CD4-positive, CD25-positive, alpha-beta regulatory T cell (primary cell): ENCODE results near the gene MET. TPM values are rescaled to one million over a fixed set of nuclear protein-coding genes. Genes with fewer than 3 reads are reported as not detected.

Experiments
- ATAC-seq, 2 donors: fragments of 150-1000 bp; cut with Tn5 transposase; one replicate each; pipeline ENCODE4 v1.10.0; 2021; ENCODE audit warnings: low read depth in 2 of 2, moderate number of reproducible peaks in 2 of 2, moderate library complexity in 1 of 2
- DNase-seq, 3 donors: peaks; one replicate each; pipeline versions ENCODE4 v3.0.0 to v3.0.0-alpha.2; 2012 to 2022; ENCODE audit warnings: mixed read lengths in 1 of 3
- H3K27ac ChIP-seq: one replicate; pipeline ENCODE4 v1.7.0; 2013; ENCODE audit warnings: mild to moderate bottlenecking, low read length; ENCODE audit not compliant: insufficient read depth, poor library complexity, severe bottlenecking
- H3K27me3 ChIP-seq: one replicate; pipeline ENCODE4 v1.7.0; 2013; ENCODE audit warnings: low read length; ENCODE audit not compliant: control insufficient read depth, insufficient read depth
- H3K36me3 ChIP-seq: one replicate; pipeline ENCODE4 v1.7.0; 2013; ENCODE audit warnings: mild to moderate bottlenecking, low read length, moderate library complexity; ENCODE audit not compliant: control insufficient read depth, insufficient read depth
- H3K4me1 ChIP-seq: 2 replicates; pipeline ENCODE4 v1.7.0; 2013; ENCODE audit warnings: mild to moderate bottlenecking, low read length; ENCODE audit not compliant: insufficient read depth, control insufficient read depth, poor library complexity, severe bottlenecking
- H3K4me3 ChIP-seq: one replicate; pipeline ENCODE4 v1.7.0; 2013; ENCODE audit warnings: low read depth, mild to moderate bottlenecking, low read length, moderate library complexity
- H3K9me3 ChIP-seq, 2 experiments: 1 replicate in 1 of 2; 2 replicates in 1 of 2; pipeline ENCODE4 v1.7.0; 2013; ENCODE audit warnings: low read length in 2 of 2, mild to moderate bottlenecking in 1 of 2, moderate library complexity in 1 of 2; ENCODE audit not compliant: control insufficient read depth in 2 of 2
- H3K27ac Mint-ChIP-seq, 3 donors: one replicate each; pipeline ENCODE4 v1.8.0; 2020 to 2022; ENCODE audit warnings: mild to moderate bottlenecking in 3 of 3, mixed read lengths in 3 of 3, moderate library complexity in 2 of 3
- H3K27me3 Mint-ChIP-seq: one replicate; pipeline ENCODE4 v1.8.0; 2022; ENCODE audit warnings: mild to moderate bottlenecking, mixed read lengths
- H3K36me3 Mint-ChIP-seq: one replicate; pipeline ENCODE4 v1.8.0; 2020; ENCODE audit warnings: mixed read lengths
- H3K4me1 Mint-ChIP-seq, 4 donors: one replicate each; pipeline ENCODE4 v1.8.0; 2020 to 2022; ENCODE audit warnings: mixed read lengths in 4 of 4, mild to moderate bottlenecking in 1 of 4
- H3K4me3 Mint-ChIP-seq, 4 donors: one replicate each; pipeline ENCODE4 v1.8.0; 2020 to 2022; ENCODE audit warnings: mild to moderate bottlenecking in 4 of 4, mixed read lengths in 4 of 4, moderate library complexity in 3 of 4
- H3K9me3 Mint-ChIP-seq, 7 donors: one replicate each; pipeline ENCODE4 v1.8.0; 2020 to 2022; ENCODE audit warnings: mixed read lengths in 7 of 7, mild to moderate bottlenecking in 3 of 7, moderate library complexity in 2 of 7
- polyA plus RNA-seq, 4 donors: library from polyadenylated mRNA; unstranded; fragments of 300-500 nt; fragmentation: Illumina TruSeq; gene quantifications; one replicate each; pipeline ENCODE4 v1.2.3, GENCODE V29; 2021
- total RNA-seq: library from RNA; stranded (reverse); gene quantifications from one replicate; pipeline ENCODE4 v1.2.3, GENCODE V29; 2022

The MET gene
- total and polyA plus RNA-seq, 5 donors from 2014 or later, result not detected

DNA sequence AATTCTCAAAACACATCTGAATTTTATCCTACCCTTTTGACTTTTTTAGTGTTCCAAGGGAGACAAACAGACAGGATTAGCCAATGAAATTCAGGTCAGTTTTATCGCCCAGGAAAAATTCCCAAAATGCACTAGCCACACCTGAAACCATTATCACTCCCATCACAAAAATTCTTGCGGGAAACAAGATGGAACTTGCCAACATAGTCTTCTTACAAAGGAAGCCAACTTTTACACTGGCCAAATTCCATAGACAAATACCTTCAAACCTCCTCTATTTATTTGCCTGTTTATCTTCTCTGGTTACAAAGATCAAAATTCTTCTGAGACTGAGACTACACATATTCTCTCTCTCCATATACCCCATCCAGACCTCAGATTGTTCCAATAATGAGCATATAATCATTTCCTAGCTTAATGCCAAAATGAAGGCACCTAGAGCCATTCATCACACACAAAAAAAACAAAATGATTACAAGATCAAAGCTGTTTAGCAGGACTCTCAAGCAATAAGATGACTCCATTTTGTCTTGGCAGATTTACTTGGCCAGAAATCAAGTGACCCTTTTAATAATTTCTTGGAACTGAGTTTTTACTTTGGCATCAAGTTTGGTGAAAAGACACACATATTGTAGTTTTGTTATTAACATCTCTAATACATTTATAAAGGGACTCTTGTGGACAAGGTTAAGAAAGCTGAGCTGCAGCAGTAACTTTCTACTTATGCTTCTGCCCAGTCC, 30.2 kb downstream of the MET start:
- Histone ChIP-seq H3K36me3 (no peaks in the 10 kb centered on the region), H3K4me3 (no peak overlapping the region), H3K4me1 (no peaks in the 10 kb centered on the region), H3K27ac (no peak overlapping the region), H3K27me3 (no peaks in the 10 kb centered on the region), H3K9me3 (no peaks in the 10 kb centered on the region)
- Mint-ChIP-seq H3K9me3 (peaks cover 0 to 2% (median 0%) of the 10 kb centered on the region in 7 donors), H3K36me3 (no peaks in the 10 kb centered on the region), H3K27ac (no peak overlapping the region), H3K4me1 (no peaks in the 10 kb centered on the region), H3K27me3 (peaks cover 9% of the 10 kb centered on the region), H3K4me3 (no peak overlapping the region)
- no peak for ATAC-seq
- DNase-seq, result no peak

DNA sequence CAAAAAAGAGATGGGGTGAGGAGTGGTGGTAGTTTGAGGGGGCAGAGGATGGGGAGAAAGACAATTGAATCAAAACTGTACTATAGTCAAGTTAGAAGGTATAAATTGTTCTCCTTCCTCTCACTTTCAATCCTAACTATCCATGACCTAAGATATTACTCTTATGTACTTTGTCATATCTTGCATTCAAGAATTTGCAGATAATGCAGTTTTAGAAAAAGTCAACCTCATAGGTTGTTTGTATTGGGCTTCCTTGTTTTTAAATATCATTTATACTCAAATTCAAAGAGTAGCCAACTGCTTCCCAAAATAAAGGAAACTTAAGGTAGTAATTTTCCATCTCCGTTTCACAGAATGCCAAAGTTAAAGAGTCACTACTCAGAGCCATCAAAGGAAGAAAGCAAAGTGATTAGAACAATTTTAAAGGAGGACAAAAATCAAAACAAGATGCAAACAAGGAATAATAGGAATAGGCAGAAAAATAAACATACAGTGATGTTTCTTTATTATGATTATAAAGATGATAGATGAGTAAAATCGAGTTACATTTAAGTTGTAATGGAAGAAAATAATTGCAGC, 32.7 kb downstream of the MET start:
- no peak overlapping the region for H3K27ac Mint-ChIP-seq
- Histone ChIP-seq H3K27me3 (peaks cover under 1% of the 10 kb centered on the region), H3K9me3 (no peaks in the 10 kb centered on the region), H3K4me1 (no peaks in the 10 kb centered on the region), H3K27ac (no peak overlapping the region), H3K36me3 (no peaks in the 10 kb centered on the region), H3K4me3 (no peak overlapping the region)
- no peaks in the 10 kb centered on the region for H3K4me1 Mint-ChIP-seq
- H3K27me3 Mint-ChIP-seq, result peaks cover 16% of the 10 kb centered on the region
- no peak for ATAC-seq
- H3K36me3 Mint-ChIP-seq, result no peaks in the 10 kb centered on the region
- H3K4me3 Mint-ChIP-seq, result no peak overlapping the region
- peaks cover 0 to 2% (median 0%) of the 10 kb centered on the region in 7 donors for H3K9me3 Mint-ChIP-seq
- no peak for DNase-seq

DNA sequence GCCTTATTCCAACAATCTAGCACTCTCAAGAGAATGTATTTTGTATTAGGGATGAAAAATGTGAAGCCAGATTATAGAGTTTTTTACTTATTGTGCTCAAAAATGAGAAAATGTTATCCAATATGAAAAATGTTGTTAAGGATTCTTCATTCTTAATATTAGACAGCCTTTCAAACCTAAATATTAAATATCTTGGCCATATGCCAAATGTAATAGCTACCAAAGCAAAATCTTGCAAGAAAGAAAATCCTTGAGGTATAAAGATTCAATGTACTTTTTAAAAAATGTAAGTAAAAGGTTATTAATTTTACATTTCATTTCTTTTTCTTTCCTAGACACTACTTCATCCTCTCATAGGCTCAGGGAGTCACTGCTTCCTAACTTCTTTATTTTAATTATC, 33.4 kb downstream of the MET start:
- H3K27ac Mint-ChIP-seq, result no peak overlapping the region
- ATAC-seq (no peak), DNase-seq (no peak)
- H3K9me3 Mint-ChIP-seq, result peaks cover 0 to 2% (median 0%) of the 10 kb centered on the region in 7 donors
- H3K9me3 ChIP-seq, result no peaks in the 10 kb centered on the region
- no peaks in the 10 kb centered on the region for H3K4me1 Mint-ChIP-seq
- H3K27me3 ChIP-seq, result peaks cover 3% of the 10 kb centered on the region
- H3K27ac ChIP-seq, result no peak overlapping the region
- peaks cover 19% of the 10 kb centered on the region for H3K27me3 Mint-ChIP-seq
- no peaks in the 10 kb centered on the region for H3K36me3 Mint-ChIP-seq
- H3K4me3 ChIP-seq, result no peak overlapping the region
- no peak overlapping the region for H3K4me3 Mint-ChIP-seq
- H3K36me3 ChIP-seq, result no peaks in the 10 kb centered on the region
- H3K4me1 ChIP-seq, result no peaks in the 10 kb centered on the region

DNA sequence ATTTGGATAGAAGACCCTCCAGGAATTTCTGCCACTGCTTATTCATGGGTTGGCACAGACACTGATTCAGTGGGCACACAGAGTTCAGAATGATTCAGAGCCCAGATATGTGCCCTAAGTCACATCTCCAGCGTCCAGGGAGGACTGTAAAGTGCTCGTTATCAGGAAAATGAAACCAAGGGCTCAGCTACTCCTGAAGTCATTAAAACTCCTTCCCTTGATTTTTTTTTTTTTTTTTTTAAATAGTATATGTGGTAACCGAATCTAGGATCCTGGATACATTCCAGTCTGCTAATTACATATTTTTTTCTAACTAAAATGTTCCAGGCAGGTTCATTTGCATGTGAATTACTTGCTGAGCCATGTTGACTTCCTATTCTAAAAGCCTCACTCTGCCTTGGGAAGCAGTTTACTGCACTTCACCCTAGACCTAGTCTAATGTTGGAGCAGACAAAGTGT, 34.7 kb downstream of the MET start:
- no peaks in the 10 kb centered on the region for H3K9me3 ChIP-seq
- Mint-ChIP-seq H3K4me1 (no peaks in the 10 kb centered on the region), H3K4me3 (no peak overlapping the region), H3K36me3 (no peaks in the 10 kb centered on the region), H3K9me3 (peaks cover 0 to 2% (median 0%) of the 10 kb centered on the region in 7 donors), H3K27me3 (peaks cover 19% of the 10 kb centered on the region), H3K27ac (no peak overlapping the region)
- ATAC-seq (no peak), DNase-seq (no peak)
- peaks cover 3% of the 10 kb centered on the region for H3K27me3 ChIP-seq
- no peak overlapping the region for H3K27ac ChIP-seq
- H3K36me3 ChIP-seq, result no peaks in the 10 kb centered on the region
- H3K4me3 ChIP-seq, result no peak overlapping the region
- H3K4me1 ChIP-seq, result no peaks in the 10 kb centered on the region

DNA sequence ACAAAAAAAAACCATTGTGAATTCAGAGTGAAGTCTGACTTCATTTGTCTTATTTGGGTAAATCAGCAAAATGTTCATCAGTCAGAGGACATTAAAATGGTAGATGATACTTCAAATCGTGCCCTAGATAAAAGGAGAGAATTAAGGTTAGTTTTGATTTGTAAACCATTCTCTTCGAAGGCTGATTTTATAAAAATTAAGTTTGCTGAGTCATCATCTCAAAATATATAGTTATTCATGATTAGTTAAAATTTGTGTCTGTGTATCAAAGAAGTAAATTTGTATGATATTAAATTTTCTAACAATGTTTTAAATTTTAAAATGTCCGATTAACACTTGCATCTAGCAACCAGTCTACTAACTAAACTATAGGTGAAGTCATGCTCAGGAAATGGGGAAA, 35.3 kb downstream of the MET start:
- Histone ChIP-seq H3K36me3 (no peaks in the 10 kb centered on the region), H3K4me3 (no peak overlapping the region), H3K27ac (no peak overlapping the region), H3K27me3 (peaks cover 3% of the 10 kb centered on the region), H3K9me3 (no peaks in the 10 kb centered on the region), H3K4me1 (no peaks in the 10 kb centered on the region)
- no peak overlapping the region for H3K4me3 Mint-ChIP-seq
- H3K36me3 Mint-ChIP-seq, result no peaks in the 10 kb centered on the region
- peaks cover 19% of the 10 kb centered on the region for H3K27me3 Mint-ChIP-seq
- H3K27ac Mint-ChIP-seq, result no peak overlapping the region
- peaks cover 0 to 2% (median 0%) of the 10 kb centered on the region in 7 donors for H3K9me3 Mint-ChIP-seq
- DNase-seq, result no peak
- no peaks in the 10 kb centered on the region for H3K4me1 Mint-ChIP-seq
- ATAC-seq, result no peak

DNA sequence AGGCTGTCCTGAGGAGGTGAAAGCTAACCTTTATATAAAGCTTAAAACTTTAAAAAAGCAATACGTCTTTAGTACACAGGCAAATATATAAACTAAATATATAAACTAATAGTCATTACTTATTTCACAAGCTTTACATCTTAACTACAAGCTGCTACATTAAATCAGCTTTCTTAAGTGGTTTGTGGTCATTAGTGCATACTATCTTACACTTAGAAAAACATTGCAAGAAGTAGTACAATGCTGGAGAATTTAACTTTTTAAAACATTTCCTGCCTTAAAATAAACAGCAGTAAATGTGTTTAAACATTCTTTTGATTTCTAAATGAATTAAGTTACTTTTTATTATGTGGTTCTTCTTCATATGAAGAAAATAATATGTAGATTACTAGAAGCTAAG, 36.3 kb downstream of the MET start:
- ATAC-seq (no peak), DNase-seq (no peak)
- no peaks in the 10 kb centered on the region for H3K36me3 Mint-ChIP-seq
- H3K4me3 ChIP-seq, result no peak overlapping the region
- no peak overlapping the region for H3K27ac ChIP-seq
- H3K27me3 ChIP-seq, result peaks cover 3% of the 10 kb centered on the region
- no peak overlapping the region for H3K27ac Mint-ChIP-seq
- no peak overlapping the region for H3K4me3 Mint-ChIP-seq
- no peaks in the 10 kb centered on the region for H3K9me3 ChIP-seq
- no peaks in the 10 kb centered on the region for H3K4me1 ChIP-seq
- H3K27me3 Mint-ChIP-seq, result peaks cover 19% of the 10 kb centered on the region
- no peaks in the 10 kb centered on the region for H3K4me1 Mint-ChIP-seq
- H3K9me3 Mint-ChIP-seq, result peaks cover 0 to 2% (median 0%) of the 10 kb centered on the region in 7 donors
- H3K36me3 ChIP-seq, result no peaks in the 10 kb centered on the region

DNA sequence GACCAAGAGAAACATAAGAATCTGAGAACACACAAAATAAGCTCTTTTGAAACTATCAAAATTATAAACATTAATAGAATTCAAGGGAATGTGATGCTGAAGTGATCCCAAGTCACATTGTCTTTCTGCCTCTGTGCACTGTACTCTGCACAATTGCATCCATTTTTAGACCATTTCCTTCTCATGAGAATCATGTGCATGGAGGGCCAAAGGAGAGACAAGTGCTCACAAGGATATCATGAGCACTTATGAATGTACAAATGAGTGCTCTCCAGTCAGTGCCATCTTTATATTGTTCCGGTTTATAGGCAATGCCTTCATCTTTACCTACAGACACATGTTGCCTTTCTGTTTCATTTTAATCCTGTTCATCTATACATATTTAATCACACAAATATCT, 36.9 kb downstream of the MET start:
- H3K27ac Mint-ChIP-seq, result no peak overlapping the region
- peaks cover 19% of the 10 kb centered on the region for H3K27me3 Mint-ChIP-seq
- no peaks in the 10 kb centered on the region for H3K4me1 Mint-ChIP-seq
- peaks cover 3% of the 10 kb centered on the region for H3K27me3 ChIP-seq
- H3K27ac ChIP-seq, result no peak overlapping the region
- no peak for ATAC-seq
- no peak overlapping the region for H3K4me3 Mint-ChIP-seq
- no peaks in the 10 kb centered on the region for H3K36me3 ChIP-seq
- no peak overlapping the region for H3K4me3 ChIP-seq
- DNase-seq, result no peak
- no peaks in the 10 kb centered on the region for H3K4me1 ChIP-seq
- H3K36me3 Mint-ChIP-seq, result no peaks in the 10 kb centered on the region
- H3K9me3 Mint-ChIP-seq, result peaks cover 0 to 2% (median 0%) of the 10 kb centered on the region in 7 donors
- H3K9me3 ChIP-seq, result no peaks in the 10 kb centered on the region

DNA sequence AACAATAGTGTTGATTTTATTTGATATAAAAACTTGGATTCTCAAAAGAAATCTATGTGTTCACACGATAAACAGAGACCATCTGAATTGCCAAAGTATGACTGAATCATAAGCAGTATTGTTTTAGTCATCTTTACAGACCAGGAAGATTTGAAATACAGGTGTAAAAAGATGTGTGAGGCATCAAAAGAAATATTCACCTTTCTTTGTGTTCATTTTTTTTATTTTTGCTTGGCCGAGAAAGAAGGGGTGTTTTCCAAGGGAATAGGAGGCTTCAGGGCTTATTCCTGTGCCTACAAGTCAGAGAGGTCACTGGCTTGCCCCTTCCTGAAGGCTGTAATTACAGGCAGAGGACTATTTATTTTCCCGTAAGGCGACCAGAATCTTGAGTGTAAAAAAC, 37.3 kb downstream of the MET start:
- no peaks in the 10 kb centered on the region for H3K9me3 ChIP-seq
- Mint-ChIP-seq H3K36me3 (no peaks in the 10 kb centered on the region), H3K27ac (no peak overlapping the region), H3K9me3 (peaks cover 0 to 2% (median 0%) of the 10 kb centered on the region in 7 donors), H3K4me1 (no peaks in the 10 kb centered on the region), H3K27me3 (peaks cover 17% of the 10 kb centered on the region), H3K4me3 (no peak overlapping the region)
- ATAC-seq (no peak), DNase-seq (no peak)
- H3K27me3 ChIP-seq, result peaks cover 3% of the 10 kb centered on the region
- no peak overlapping the region for H3K27ac ChIP-seq
- no peaks in the 10 kb centered on the region for H3K4me1 ChIP-seq
- H3K4me3 ChIP-seq, result no peak overlapping the region
- no peaks in the 10 kb centered on the region for H3K36me3 ChIP-seq
